ENCODE results near the gene CNTNAP2.

Gene CNTNAP2

DNA sequence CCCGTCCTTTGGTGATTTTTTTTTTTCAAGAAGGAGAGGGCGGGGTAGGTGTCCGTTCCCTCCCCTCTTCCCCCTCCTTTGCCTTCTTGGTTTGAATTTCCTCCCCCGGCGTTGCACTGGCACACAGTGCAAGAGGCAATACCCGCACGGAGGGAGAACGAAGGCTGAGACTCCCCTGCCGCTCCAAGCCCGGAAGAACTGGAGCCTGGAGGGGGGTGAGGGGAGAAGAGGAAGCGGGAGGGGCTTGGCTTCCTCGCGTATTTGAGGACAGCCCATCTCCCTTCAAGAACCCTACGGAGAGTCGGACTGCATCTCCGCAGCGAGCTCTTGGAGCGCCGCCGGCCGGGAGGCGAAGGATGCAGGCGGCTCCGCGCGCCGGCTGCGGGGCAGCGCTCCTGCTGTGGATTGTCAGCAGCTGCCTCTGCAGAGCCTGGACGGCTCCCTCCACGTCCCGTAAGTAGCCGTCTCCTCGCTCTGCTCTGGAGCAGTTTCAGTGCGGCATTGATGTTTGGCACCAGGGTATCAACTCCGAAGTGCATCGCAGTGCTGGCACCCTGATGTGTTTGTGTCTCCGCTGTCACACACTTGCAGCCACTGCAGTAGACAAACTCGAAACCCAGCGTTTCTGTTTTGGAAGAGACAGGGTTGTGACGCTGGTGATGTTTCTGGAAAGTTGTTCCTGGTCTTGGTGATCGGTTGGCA lies at the start of gene CNTNAP2:
Gene CNTNAP2 (plus strand): TSS at position 281 of the 702 bp plus-strand sequence. CDS start 76 bp downstream, at position 357.
- DNase-seq (ENCODE audit: low spot score): no peak

DNA sequence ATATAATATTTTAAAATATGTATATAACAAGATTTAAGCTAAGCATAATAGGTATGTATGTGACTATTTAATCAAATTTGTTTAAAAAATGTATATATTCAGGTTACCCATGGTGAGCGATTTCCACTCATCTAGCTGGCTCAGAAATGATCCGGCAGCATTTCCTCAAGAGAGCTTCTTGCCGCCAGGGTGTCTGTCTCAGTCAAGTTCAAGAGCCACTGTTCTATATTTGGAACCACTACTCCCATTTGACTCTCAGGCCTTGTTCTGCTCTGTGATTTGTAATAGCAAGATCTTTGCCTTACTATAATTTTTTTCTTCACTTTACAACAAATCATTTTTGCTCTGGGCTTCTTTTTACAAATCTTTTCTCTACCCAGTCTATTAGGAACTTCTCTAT lies 48.7 kb upstream of the CNTNAP2 start:
- DNase-seq (ENCODE audit: low spot score): no peak

DNA sequence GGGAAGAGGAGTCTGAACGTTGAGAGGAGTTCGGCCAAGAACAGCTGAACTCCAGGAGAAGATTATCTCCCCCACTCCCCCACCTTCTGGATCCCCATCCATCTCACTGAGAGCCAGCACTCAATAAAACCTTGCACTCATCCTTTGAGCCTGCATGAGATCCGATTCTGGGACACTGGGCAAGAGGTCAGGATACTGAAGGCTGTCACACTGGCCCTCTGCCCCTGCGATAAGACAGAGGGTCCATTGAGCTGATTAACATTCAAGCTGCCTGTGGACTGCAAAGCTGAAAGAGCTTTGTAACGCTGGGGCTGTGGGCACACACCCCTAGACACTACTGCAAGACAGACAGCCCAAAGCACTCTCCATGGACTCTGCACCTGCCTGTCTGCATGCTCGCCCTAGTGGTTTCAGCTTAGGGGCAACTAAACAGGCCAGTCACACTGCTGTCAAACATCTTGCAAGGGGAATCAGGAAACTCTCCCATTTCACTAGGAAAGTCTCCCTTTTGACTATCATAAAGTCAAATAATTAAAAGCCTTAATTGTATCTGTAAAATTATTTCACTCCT lies 42.3 kb upstream of the CNTNAP2 start:
- DNase-seq (ENCODE audit: low spot score): no peak

DNA sequence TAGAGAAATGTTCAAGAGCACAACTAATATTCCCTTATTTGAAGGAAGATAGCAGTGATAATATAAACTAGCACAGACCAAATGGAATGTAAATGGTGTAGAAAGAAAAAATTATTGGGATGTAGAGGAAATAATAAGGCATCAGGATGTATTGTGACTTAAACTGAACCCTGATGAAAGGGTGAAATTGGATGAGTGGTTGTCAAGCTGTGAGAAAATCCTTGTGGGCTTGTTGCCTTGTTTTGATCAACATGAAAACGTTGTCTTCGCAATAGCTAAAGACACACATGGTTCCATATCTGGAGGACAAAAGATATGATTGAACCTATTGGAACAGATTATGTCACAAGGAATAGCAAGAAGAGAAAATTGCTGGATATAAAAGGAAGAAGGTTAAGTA lies 40.3 kb upstream of the CNTNAP2 start:
- no peak for DNase-seq (ENCODE audit: low spot score)

DNA sequence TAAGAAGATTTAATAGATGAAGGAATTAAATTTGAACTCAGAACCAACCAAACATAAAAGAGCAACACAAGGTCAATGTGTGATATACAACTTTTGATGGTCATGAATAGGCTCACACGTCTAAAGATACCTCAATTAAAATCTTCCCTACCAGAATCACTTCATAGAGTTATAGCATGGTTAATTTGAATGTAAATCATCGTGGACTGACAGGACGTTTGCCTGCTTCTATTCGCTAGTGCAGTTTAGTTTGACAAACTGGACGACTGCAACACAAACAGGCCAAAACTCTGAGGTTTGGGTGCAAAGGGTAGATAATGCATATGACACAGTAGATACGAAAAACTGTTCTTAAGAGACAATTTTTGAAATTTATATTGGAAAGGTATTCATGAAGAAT lies 32.5 kb upstream of the CNTNAP2 start:
- no peak for DNase-seq (ENCODE audit: low spot score)

DNA sequence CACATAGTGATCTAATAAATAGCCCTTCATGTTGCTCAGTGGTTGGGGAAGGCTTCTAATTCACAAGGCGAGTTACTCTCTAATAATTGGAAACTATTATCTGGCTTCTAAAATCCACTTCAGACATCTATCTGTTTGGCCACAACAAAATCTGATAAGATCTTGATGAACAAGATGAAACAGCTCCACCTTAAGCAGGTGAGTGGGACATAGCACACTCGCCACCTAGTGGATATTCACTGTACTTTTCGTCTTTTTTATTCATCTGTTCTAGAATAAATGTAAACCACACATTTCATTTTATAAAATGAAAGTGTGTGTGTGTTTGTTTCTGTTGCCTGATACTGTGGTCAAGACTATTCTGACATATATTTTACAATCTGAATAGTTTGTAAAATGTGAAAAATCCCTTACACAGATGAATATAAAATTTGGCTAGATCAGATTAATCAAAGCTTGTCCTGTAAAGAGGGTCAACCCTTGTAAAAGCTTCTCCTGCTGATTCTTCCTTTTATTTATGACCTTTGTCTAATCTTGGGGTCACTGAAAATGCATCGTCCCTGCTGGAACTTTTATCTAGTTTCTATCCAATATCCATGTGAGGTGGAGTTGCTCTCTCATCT lies 26.5 kb upstream of the CNTNAP2 start:
- DNase-seq (ENCODE audit: low spot score): peak; percentile 80

DNA sequence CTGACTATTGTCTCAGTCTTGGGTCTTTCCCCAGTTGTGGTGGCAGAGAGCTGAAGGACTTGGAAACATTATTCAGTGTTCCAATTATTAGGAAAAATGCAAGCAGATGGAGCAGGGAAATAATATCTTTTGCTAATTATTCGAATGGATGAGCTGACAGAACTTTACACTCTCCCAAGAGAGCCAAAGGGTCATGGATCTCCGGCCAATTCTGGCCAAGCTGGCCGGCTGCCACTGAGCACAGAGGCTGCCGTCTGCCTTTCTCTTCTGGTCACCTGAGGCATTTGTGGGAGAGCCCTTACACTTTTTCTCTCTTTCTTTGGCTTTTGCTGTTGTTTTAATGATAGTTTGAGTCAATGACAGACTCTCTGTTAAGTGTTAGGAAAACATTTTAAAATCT lies 22.2 kb upstream of the CNTNAP2 start:
- no peak for DNase-seq (ENCODE audit: low spot score)

DNA sequence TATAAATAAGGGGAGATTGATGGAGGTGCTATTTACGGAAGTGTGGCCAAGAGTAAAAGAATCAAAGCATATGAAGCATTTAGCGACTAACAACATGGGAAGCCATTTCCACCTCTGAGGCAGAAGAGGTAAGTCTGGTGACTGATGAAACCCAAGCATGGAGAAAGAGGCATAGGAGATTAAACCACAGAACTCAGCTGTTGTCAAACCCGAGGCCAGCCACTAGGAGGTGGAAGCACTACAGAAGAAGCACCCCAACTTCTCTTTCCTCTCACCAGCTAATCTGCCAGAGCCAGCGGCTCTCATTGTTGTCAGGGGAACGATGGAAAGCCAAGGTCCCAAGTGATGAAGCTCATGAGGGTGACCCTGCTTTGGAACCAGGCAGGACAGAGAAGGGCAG lies 19.6 kb upstream of the CNTNAP2 start:
- peak; percentile 46 for DNase-seq (ENCODE audit: low spot score)

DNA sequence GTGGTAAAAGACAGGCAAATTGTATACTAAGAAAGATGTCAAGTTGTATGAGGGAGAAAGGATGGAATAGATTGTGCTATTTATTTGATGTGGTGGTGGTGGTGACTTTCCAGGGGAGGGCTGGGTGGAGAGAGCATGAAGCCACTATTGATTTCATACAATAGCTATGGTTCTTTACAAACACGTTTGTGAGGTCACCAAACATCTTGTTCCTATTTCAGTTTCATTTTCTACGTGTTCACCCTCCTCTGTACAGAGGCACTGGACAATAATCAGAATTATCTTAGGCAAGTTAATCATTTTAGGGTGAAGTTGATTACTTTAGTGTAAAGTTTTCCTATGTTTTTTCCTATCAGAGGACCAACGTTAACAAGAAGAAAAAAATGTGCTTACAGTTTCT lies 10.3 kb upstream of the CNTNAP2 start:
- DNase-seq (ENCODE audit: low spot score): no peak

DNA sequence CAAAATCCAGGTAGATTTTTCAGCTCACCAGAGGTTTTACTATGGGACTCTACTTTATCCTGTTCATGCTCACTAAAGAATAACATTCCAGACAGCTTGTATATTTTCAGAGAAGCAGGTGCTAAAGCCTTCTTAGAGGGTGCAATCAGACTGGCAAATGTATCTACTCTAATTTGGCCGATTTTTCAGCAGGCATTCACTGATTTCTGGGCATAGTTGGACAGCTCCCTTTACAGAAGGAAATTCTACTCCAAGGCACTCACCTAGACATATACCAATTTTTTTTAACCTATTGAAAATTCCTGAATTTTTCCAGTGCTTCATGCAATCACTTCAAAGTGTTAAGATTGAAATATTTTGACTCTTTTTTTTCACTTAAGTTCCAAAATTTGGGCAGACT lies 3.8 kb upstream of the CNTNAP2 start:
- DNase-seq (ENCODE audit: low spot score): no peak

DNA sequence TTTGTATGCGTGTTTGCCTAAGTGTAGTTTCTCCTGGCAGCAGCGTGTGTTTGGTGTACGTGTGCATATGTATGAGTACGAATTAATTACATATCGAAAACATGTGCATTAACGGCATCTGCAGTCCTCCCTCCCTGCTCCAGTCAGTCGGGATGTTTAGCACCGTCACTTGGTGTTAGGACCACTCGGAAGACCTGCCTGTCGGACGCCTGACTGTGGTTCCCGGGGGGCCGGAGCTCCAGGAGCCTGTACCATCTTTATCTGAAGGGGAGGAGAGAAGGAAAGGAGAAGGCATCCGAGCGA lies 1.1 kb upstream of the CNTNAP2 start:
- no peak for DNase-seq (ENCODE audit: low spot score)

DNA sequence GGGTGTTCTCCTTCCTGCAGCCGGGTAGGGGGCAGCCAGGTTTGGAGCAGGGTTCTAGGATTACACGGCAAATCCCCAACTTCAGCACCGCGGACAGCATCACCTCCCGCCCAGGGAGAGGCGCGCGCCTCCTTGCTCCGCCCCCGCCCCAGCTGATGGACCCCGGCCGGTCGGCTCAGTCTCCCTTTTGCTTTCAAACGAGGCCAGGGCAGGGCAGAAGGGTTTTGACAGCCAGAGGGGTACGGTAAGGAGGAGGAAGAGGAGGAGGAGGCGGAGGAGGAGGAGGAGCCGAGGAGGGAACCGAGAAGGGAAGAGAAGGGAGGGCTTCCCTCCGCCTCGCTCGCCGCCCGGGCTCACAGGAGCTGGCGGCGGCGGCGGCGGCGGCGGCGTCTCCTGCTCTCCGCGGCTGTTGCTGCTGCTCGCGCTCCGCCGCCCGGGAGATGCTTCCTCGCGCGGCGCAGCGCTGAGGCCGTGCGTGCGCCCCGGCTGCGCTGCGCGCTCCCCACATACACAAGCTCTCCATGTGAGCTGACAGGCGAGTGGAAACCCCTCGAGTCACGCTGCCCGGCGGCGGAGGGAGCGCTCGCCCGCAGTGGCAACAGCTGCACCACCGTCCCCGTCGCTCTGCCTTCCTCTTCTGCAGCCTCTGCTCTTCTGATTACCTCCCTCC lies 615 bp upstream of the CNTNAP2 start:
- no peak for DNase-seq (ENCODE audit: low spot score)

DNA sequence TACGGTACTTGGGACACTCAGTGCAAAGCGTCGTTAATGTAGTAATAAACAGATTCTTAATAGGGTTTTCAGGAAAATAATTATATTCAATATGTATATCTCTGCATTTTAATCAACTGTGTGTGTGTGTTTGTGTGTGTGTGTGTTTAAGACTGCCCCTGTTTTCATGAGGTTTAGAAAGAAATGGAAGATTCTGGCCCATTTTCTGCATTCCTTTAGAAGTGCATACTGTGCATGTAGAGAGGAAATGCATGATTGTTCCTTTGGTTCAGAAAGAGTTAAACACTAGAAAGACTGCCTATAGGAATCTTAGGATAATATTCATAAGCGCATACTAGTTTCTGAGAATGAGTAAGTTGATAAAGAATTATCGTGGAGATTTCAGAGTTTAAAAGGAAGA lies 975 bp downstream of the CNTNAP2 start:
- DNase-seq (ENCODE audit: low spot score): no peak

DNA sequence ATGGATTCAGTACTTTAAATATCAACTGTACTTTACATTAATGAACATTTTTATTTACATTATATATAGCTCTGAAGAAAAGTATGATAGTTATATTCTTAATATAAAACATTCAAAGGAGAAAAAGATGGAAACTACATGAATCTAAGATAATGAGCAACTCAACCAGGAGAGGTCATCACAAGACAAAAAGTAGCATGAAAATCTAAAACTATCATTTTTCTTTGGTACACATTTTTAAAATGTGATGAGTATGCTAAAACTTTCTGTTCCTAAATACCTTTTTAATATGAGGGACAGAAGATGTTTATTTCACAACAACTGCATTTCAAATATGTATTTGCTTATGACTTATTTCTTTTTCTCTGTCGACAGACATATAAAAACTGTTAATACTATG lies 2.4 kb downstream of the CNTNAP2 start:
- DNase-seq (ENCODE audit: low spot score): no peak

DNA sequence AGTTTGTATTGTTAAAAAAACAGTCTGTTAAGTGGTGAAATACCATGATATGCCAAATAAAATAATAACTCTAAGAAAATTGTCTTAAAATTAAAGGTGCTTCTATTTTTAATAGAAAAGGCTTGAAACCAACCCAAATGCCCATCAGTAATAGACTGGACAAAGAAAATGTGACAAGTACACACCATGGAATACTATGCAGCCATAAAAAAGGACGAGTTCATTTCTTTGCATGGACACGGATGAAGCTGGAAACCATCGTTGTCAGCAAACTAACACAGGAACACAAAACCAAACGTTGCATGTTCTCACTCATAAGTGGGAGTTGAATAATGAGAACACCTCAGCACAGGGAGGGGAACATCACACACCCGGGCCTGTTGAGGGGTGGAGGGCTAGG lies 7.1 kb downstream of the CNTNAP2 start:
- no peak for DNase-seq (ENCODE audit: low spot score)

DNA sequence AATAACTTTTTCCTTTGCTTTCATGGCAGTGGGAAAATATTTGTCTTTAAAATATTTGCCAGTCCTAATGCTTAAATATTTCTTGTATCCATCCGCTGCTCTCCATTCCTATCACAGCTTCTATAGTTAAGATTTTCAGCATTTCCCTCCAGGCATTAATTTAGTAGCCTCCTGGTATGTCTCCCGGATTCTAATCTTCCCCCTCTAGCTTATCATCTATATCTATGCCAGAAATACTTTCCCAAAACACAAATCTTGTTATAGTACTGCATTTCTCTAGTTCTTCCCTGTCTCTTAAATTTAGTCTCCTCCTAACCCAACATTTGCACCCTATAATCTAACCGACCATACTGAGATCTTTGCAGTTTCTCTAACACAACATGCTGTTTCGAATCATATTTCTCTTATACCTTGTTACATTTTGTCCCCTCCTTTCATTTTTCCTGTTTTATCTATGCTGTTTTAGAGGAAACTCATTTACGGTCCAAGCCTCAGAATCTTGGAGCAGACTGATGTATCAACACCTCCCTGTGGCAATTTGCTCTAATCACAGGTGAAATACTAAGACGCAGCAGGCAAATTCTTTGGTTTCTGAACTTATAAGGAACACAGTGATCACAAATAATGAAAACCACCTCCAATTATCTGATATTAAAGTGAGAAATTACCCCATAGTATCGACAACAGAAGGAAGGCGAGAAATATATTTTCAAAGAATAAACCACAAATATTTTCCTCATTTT lies 10.3 kb downstream of the CNTNAP2 start:
- no peak for DNase-seq (ENCODE audit: low spot score)

DNA sequence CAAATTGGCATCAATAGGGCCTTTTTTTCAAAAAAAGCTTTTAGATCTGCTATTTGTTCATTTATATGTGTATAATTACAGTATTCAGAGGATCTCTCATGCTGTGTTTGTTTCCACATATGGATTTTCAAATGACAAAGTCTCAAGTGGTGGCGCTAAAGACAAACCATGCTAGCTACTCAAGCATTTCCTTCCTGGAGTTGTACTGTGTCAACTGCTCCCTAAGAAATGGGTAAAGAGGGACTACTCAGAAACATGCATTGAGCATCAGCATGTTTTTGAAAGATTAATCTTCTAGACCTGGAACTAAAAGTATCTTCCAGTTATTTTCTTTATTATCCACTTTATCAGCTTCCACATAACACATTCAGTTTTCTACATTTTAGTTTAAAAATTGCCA lies 12.7 kb downstream of the CNTNAP2 start:
- no peak for DNase-seq (ENCODE audit: low spot score)

DNA sequence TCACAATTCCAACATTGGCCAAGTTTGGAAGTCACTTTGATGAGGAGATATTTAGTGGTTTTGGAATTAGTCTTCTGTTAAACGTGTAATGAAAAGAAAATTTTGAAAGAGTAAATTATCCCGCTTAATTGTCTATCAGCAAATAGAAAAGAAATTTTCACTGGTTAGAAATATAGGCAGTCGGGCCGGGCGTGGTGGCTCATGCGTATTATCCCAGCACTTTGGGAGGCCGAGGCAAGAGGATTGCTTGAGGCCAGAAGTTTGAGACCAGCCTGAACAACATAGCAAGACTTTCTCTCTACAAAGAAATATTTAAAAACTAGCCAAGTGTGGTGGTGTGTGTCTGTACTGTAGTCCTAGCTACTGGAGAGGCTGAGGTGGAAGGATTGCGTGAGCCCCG lies 13.4 kb downstream of the CNTNAP2 start:
- DNase-seq (ENCODE audit: low spot score): no peak

DNA sequence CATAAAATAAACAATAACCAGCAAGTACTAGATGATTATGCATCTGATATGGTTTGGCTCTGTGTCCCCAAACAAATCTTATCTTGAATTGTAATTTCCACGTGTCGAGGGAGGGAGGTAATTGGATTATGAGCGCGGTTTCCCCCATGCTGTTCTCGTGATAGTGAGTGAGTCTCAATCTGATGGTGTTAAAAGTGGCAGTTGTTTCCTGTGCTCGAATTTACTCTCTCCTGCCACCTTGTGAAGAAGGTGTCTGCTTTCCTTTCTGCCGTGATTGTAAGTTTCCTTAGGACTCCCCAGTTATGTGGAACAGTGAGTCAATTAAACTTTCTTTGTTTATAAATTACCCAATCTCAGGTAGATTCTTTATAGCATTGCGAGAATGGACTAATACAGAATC lies 15.1 kb downstream of the CNTNAP2 start:
- DNase-seq (ENCODE audit: low spot score): no peak

DNA sequence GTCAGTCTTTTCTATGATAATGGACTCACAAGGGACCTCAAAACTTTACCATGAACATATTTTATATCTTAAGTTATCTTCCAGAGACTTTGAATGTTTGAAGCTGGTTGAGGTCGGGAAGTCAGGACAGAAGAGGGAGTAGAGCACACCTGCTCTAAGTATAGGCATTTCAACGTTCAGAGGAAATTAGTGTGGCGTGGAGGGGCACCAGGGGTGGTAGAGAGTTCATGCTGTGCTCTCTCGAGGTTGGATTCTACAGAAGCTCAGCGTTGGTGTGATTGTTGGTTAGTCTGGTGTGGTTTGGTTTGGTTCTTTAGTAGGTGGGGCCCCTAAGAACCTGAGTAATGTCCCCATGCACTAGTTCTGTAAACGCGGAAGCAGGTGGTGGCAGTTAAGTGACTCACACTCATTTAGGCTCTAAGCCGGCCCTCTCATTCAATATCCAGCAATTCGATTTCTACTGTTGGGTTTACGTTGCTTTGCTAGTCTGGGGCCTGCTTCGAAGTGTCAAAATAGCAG lies 19.8 kb downstream of the CNTNAP2 start:
- no peak for DNase-seq (ENCODE audit: low spot score)

DNA sequence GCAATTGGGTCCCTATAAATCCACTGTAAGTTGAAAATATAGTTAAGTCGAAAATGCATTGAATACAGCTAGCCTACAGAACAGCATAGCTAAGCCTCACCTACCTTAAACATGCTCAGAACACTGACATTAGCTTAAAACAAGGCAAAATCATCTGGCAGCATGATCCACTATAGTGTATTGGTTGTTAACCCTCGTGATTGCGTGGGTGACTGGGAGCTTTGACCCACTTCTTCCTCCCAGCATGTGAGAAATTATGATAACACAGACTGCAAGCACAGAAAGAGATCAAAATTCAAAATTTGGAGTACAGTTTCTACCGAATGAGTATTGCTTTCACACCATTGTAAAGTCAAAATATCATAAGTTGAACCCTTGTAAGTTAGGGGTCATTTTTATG lies 22.3 kb downstream of the CNTNAP2 start:
- DNase-seq (ENCODE audit: low spot score): no peak

DNA sequence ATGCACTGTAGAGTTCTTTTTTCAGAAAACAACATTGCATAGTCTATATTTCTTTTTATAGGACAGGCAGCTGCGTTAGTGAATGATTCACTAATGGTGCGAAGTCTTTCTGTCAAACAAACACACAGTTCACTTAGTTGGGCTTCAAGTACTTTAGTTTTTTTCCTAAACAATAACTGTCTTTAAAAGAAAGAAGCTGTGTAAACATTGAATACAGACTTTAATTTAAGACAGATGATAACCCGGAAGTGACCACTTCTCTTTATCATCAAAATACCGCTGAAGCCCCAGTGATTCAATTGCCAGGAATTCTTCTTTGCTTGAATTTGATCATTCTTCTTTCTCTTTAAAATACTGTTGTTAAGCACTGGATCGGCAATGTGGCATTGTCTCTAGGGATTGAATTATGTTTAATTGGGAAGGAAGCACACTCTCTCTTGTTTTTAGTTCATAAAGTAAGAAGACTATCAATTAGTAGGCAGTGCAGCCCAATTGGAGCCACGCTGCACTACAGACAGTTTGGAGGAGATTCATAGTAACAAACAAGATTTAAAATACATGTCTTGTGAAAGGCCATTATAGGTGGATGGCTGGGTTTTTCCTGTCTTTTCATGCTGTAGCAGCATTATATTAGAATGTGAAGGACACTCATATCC lies 30.4 kb downstream of the CNTNAP2 start:
- DNase-seq (ENCODE audit: low spot score): no peak

Data from NAMALWA (cell line).